Effector memory CD4-positive, alpha-beta T cell (primary cell): ENCODE data around the gene TMEM267.
"Not testable (repeated sequence)": the region's sequence is repeated elsewhere in the genome, so short reads cannot be mapped to it uniquely, and the experiment has no call there.

Experiments
- DNase-seq, 3 donors: peaks; one replicate each; pipeline ENCODE4 v3.0.0-alpha.2; 2020
- H3K27ac ChIP-seq: 2 replicates; pipeline ENCODE4 v1.7.0; 2013; ENCODE audit warnings: mild to moderate bottlenecking, low read length, moderate library complexity; ENCODE audit not compliant: insufficient read depth, poor library complexity, severe bottlenecking
- H3K27me3 ChIP-seq: replicated peaks from 2 replicates; pipeline ENCODE4 v1.7.0; 2013; ENCODE audit warnings: mild to moderate bottlenecking, low read length; ENCODE audit not compliant: insufficient read depth, control insufficient read depth, poor library complexity, severe bottlenecking
- H3K36me3 ChIP-seq: 2 replicates; pipeline ENCODE4 v1.7.0; 2013; ENCODE audit warnings: mild to moderate bottlenecking, low read length, moderate library complexity; ENCODE audit not compliant: control insufficient read depth, insufficient read depth
- H3K4me1 ChIP-seq: 2 replicates; pipeline ENCODE4 v1.7.0; 2013; ENCODE audit warnings: low read length, mild to moderate bottlenecking; ENCODE audit not compliant: control insufficient read depth, insufficient read depth, poor library complexity, severe bottlenecking
- H3K4me3 ChIP-seq: 2 replicates; pipeline ENCODE4 v1.7.0; 2013; ENCODE audit warnings: low read length, low read depth, mild to moderate bottlenecking; ENCODE audit not compliant: insufficient read depth, poor library complexity, severe bottlenecking
- H3K9me3 ChIP-seq: 2 replicates; pipeline ENCODE4 v1.7.0; 2013; ENCODE audit warnings: mild to moderate bottlenecking, low read length, moderate library complexity; ENCODE audit not compliant: control insufficient read depth

Gene TMEM267

DNA sequence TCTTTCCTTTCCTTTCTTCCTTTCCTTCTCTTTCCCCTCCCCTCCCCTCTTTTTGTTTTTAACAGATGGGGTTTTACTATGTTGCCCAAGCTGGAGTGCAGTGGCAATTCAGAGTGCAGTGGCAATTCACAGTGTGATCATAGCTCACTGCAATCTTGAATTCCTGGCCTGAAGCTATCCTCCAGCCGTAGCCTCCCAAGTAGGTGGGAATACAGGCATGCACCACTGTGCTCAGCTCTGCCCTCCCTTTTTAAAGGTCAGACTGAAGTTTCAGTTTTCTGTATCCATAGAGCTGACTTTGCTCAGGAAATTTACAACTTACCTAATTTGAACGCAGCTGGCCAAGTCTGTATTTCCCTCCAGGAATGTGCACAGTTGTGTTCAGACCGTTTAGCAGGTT is 72.2 kb downstream of the TMEM267 start:
- no peak overlapping the region for H3K4me3 ChIP-seq
- H3K27me3 ChIP-seq = no peaks in the 10 kb centered on the region
- H3K36me3 ChIP-seq = no peaks in the 10 kb centered on the region
- H3K4me1 ChIP-seq = no peaks in the 10 kb centered on the region
- H3K27ac ChIP-seq = no peak overlapping the region
- DNase-seq = no peak
- no peaks in the 10 kb centered on the region for H3K9me3 ChIP-seq

GRCh38 chr5:43410414-43410813 is 73.3 kb downstream of the TMEM267 start:
- no peaks in the 10 kb centered on the region for H3K27me3 ChIP-seq
- H3K4me1 ChIP-seq = no peaks in the 10 kb centered on the region
- no peak for DNase-seq
- H3K36me3 ChIP-seq = no peaks in the 10 kb centered on the region
- H3K4me3 ChIP-seq = no peak overlapping the region
- H3K27ac ChIP-seq = no peak overlapping the region
- H3K9me3 ChIP-seq = no peaks in the 10 kb centered on the region

DNA sequence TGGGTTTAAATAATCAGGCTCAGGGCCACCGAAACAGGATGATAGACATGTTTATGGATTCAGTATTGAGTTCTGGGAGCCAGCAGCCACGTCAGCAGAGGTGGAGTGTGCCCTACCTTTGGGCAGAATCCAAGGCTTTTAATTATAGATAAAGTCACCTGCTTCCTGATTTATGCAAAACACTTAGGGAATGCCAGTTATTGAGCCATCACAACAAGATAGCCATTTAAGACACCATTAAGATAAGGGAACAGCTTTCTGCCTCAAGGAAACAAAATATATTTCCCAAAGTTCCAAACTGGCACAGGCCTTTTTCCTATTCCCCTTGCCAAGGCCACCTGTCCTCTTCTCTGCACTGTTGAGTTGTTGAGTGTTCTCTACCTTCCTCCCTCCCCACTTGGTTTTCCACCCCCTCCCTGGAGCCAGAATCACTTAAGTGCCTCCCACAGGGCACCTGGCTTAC is 73.8 kb downstream of the TMEM267 start:
- Histone ChIP-seq H3K9me3 (no peaks in the 10 kb centered on the region), H3K4me1 (no peaks in the 10 kb centered on the region), H3K27me3 (no peaks in the 10 kb centered on the region), H3K36me3 (no peaks in the 10 kb centered on the region), H3K4me3 (no peak overlapping the region), H3K27ac (no peak overlapping the region)
- no peak for DNase-seq

DNA sequence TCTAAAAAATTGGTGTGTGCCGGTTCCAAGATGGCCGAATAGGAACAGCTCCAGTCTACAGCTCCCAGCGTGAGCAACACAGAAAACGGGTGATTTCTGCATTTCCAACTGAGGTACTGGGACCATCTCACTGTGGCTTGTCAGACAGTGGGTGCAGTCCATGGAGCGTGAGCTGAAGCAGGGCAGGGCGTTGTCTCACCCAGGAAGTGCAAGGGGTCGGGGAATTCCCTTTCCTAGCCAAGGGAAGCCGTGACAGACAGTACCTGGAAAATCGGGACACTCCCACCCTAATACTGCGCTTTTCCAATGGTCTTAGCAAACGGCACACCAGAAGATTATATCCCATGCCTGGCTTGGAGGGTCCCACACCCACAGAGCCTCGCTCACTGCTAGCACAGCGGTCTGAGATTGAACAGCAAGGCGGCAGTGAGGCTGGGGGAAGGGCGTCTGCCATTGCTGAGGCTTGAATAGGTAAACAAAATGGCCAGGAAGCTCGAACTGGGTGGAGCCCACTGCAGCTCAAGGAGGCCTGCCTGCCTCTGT is 81.1 kb downstream of the TMEM267 start:
- DNase-seq, H3K27me3 ChIP-seq, H3K9me3 ChIP-seq, H3K4me1 ChIP-seq, H3K27ac ChIP-seq, H3K4me3 ChIP-seq, H3K36me3 ChIP-seq: not testable (repeated sequence)

DNA sequence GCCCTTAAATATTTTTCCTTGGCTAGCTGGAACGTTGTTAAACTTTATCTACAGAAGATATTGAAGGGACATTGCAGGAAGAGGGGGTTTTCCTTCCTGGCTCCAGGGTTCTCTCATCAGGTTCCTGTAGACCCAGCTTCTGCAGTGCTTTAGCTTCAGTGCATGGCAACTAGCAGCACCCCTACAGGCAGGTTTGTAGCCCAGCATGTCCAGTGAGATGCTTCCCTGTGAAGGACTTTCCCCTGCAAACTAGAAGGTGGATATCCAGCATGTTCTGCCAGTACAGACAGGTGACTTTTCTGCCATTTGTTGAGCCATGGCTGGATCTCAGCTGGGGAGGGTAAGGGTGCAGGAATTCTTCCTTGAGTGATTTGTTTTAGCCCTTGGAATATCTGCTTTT is 81.8 kb downstream of the TMEM267 start:
- H3K9me3 ChIP-seq = no peaks in the 10 kb centered on the region
- no peaks in the 10 kb centered on the region for H3K4me1 ChIP-seq
- H3K4me3 ChIP-seq = no peak overlapping the region
- H3K27ac ChIP-seq = no peak overlapping the region
- no peak for DNase-seq
- H3K36me3 ChIP-seq = no peaks in the 10 kb centered on the region
- H3K27me3 ChIP-seq = no peaks in the 10 kb centered on the region

- Histone ChIP-seq H3K4me3 (no peak overlapping the region), H3K27ac (no peak overlapping the region), H3K36me3 (no peaks in the 10 kb centered on the region), H3K4me1 (peaks cover 7% of the 10 kb centered on the region), H3K27me3 (no peaks in the 10 kb centered on the region), H3K9me3 (no peaks in the 10 kb centered on the region)
- no peak for DNase-seq
Observed at GRCh38 chr5:43400082-43400481, 83.6 kb downstream of the TMEM267 start.

DNA sequence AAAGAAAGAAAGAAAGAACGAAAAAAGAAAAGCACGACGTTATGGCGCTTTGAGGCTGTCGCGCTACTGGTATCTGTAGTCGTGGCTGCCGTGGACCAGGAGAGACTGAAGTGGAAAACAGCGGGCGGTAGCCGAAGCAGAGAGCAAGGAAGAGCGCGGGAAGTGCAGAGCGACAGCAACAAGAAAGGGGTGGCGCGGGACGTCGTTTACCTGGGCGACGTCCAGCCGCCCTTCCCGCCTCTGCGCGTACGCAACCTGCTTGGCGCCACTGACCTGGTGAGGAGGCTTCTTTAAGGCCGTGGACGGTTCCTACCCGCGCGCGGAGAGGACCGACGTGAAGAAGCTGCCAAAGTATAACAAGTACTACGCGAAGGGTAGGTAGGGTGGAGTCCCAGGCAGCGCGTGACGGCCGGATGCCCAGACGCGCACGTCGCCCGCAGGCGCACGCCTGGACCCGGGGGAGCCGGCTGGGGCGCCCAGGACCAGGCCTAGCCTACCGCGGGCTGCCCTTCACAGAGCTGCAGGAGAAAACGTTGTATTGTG is 86.8 kb downstream of the TMEM267 start:
- no peaks in the 10 kb centered on the region for H3K36me3 ChIP-seq
- H3K9me3 ChIP-seq = no peaks in the 10 kb centered on the region
- DNase-seq = peak; percentile 17 to 22 (median 20)
- H3K27ac ChIP-seq = peak overlapping the region; percentile 59
- H3K27me3 ChIP-seq = no peaks in the 10 kb centered on the region
- peak overlapping the region; percentile 86 for H3K4me3 ChIP-seq
- peaks cover 7% of the 10 kb centered on the region for H3K4me1 ChIP-seq
